SK-N-SH (cell line): ENCODE results near the gene TSPAN14.

Source experiments
- EP300 ChIP-seq, 2 experiments: IDR thresholded peaks; 2 replicates each; pipeline versions ENCODE4 v1.4.0 to v1.6.1; 2012; ENCODE audit warnings: borderline replicate concordance in 1 of 2, low read depth in 1 of 2, low read length in 1 of 2
- SIN3A ChIP-seq: IDR thresholded peaks from 2 replicates; pipeline ENCODE4 v1.6.1; 2012; ENCODE audit warnings: low read depth, mild to moderate bottlenecking, low read length, moderate library complexity, borderline replicate concordance
- TAF1 ChIP-seq: IDR thresholded peaks from 2 replicates; pipeline ENCODE4 v1.6.1; 2012; ENCODE audit warnings: low read depth, mild to moderate bottlenecking, low read length, moderate library complexity, borderline replicate concordance
- TCF12 ChIP-seq: IDR thresholded peaks from 2 replicates; pipeline ENCODE4 v1.4.0; 2012
- TEAD4 ChIP-seq: IDR thresholded peaks from 2 replicates; pipeline ENCODE4 v1.4.0; 2012; ENCODE audit warnings: mild to moderate bottlenecking, borderline replicate concordance; ENCODE audit not compliant: insufficient read depth
- TF ChIP-seq, protein P1 (sequence below): fragments of 200-600 bp; sonication (generic); IDR thresholded peaks from 2 replicates; pipeline ENCODE4 v1.6.1; 2017; ENCODE audit warnings: antibody characterized with exemption, mild to moderate bottlenecking, moderate library complexity
- TF ChIP-seq, protein P2 (sequence below): IDR thresholded peaks from 2 replicates; pipeline ENCODE4 v1.6.1; 2012; ENCODE audit warnings: mild to moderate bottlenecking, low read depth, low read length, moderate library complexity
- TF ChIP-seq, protein P3 (sequence below): fragments of 150-350 bp; IDR thresholded peaks from 2 replicates; pipeline ENCODE4 v1.6.1; 2016; ENCODE audit warnings: mild to moderate bottlenecking, low read depth, low read length

DNA sequence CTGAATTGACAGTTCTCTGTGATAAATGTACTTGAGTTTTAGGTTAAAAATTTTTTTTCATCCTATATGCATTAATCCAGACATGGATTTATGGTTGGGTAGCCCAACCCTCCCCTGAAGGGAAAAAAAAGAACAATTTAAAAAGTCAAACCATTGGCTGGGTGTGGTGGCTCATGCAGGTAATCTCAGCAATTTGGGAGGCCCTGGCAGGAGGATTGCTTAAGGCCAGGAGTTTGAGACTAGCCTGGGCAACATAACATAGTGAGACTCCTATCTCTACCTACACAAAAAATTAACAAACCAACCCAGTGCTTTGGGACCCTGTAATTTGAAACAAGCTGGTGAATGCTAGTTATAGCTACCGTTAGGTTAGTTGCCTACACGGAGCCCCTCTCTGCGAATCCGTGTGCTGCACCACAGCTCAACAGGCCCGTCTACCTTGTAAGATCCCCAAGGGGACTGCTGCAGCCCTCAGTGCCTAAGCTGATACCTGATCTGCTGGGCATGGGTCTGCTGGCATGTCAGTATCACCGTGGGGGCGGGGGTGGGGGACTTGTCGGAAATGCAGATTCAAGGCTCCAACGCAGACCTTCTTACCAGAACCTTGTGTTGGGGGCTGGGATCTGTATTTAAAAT lies 32.8 kb downstream of the TSPAN14 start:
- TF ChIP-seq TCF12 (no peak), TAF1 (no peak), TEAD4 (no peak), EP300 (IDR thresholded peaks at IDR 0.05; ENCODE audit: borderline replicate concordance in 1 of 2, low read depth in 1 of 2, low read length in 1 of 2) (no peak), SIN3A (no peak)
- TF ChIP-seq, protein P1, sequence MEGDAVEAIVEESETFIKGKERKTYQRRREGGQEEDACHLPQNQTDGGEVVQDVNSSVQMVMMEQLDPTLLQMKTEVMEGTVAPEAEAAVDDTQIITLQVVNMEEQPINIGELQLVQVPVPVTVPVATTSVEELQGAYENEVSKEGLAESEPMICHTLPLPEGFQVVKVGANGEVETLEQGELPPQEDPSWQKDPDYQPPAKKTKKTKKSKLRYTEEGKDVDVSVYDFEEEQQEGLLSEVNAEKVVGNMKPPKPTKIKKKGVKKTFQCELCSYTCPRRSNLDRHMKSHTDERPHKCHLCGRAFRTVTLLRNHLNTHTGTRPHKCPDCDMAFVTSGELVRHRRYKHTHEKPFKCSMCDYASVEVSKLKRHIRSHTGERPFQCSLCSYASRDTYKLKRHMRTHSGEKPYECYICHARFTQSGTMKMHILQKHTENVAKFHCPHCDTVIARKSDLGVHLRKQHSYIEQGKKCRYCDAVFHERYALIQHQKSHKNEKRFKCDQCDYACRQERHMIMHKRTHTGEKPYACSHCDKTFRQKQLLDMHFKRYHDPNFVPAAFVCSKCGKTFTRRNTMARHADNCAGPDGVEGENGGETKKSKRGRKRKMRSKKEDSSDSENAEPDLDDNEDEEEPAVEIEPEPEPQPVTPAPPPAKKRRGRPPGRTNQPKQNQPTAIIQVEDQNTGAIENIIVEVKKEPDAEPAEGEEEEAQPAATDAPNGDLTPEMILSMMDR: no peak
- TF ChIP-seq, protein P2, sequence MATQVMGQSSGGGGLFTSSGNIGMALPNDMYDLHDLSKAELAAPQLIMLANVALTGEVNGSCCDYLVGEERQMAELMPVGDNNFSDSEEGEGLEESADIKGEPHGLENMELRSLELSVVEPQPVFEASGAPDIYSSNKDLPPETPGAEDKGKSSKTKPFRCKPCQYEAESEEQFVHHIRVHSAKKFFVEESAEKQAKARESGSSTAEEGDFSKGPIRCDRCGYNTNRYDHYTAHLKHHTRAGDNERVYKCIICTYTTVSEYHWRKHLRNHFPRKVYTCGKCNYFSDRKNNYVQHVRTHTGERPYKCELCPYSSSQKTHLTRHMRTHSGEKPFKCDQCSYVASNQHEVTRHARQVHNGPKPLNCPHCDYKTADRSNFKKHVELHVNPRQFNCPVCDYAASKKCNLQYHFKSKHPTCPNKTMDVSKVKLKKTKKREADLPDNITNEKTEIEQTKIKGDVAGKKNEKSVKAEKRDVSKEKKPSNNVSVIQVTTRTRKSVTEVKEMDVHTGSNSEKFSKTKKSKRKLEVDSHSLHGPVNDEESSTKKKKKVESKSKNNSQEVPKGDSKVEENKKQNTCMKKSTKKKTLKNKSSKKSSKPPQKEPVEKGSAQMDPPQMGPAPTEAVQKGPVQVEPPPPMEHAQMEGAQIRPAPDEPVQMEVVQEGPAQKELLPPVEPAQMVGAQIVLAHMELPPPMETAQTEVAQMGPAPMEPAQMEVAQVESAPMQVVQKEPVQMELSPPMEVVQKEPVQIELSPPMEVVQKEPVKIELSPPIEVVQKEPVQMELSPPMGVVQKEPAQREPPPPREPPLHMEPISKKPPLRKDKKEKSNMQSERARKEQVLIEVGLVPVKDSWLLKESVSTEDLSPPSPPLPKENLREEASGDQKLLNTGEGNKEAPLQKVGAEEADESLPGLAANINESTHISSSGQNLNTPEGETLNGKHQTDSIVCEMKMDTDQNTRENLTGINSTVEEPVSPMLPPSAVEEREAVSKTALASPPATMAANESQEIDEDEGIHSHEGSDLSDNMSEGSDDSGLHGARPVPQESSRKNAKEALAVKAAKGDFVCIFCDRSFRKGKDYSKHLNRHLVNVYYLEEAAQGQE: no peak
- TF ChIP-seq, protein P3, sequence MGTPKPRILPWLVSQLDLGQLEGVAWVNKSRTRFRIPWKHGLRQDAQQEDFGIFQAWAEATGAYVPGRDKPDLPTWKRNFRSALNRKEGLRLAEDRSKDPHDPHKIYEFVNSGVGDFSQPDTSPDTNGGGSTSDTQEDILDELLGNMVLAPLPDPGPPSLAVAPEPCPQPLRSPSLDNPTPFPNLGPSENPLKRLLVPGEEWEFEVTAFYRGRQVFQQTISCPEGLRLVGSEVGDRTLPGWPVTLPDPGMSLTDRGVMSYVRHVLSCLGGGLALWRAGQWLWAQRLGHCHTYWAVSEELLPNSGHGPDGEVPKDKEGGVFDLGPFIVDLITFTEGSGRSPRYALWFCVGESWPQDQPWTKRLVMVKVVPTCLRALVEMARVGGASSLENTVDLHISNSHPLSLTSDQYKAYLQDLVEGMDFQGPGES: no peak
